PC-3 (cell line): ENCODE results near the gene TWIST2. TPM values are rescaled to one million over a fixed set of nuclear protein-coding genes. Genes with fewer than 3 reads are reported as not detected.
A peak's percentile ranks its signal among the peaks of the same experiment; 100 is the strongest.

Source experiments
- ATAC-seq: fragments of 200-7000 bp; cut with Tn5 transposase; 2 replicates; pipeline ENCODE4 v1.9.1; 2020; ENCODE audit warnings: mild to moderate bottlenecking, moderate library complexity
- BruUV-seq: library from RNA; stranded (reverse); fragments of 400-500 nt; replicated peaks from 2 replicates; lab custom pipeline; 2021; lab: Mats Ljungman, UMichigan
- CTCF ChIA-PET: fragments of 300-600 bp; sonication (Branson Sonifier 250); formaldehyde crosslinking; loops from one replicate; lab custom pipeline; 2022; ENCODE audit warnings: antibody characterized with exemption; lab: Charles Lee
- POLR2A ChIA-PET: fragments of 300-600 bp; sonication (Branson Sonifier 250); formaldehyde crosslinking; loops from one replicate; lab custom pipeline; 2022; ENCODE audit warnings: antibody characterized with exemption; ENCODE audit not compliant: unreplicated experiment; lab: Charles Lee
- DNase-seq: peaks from one replicate; pipeline ENCODE4 v3.0.0-alpha.2; 2015
- H2AFZ ChIP-seq: fragments of 300-600 bp; sonication (generic); 2 replicates; pipeline ENCODE4 v1.6.0; 2016; ENCODE audit warnings: antibody characterized with exemption, low read length
- H3F3A ChIP-seq: fragments of 300-600 bp; sonication (generic); one replicate; pipeline ENCODE4 v1.6.0; 2017; ENCODE audit warnings: antibody characterized with exemption, low read length, control low read depth, mild to moderate bottlenecking; ENCODE audit not compliant: unreplicated experiment
- H3K27ac ChIP-seq: fragments of 300-600 bp; sonication (generic); 2 replicates; pipeline ENCODE4 v1.5.1; 2016; ENCODE audit warnings: mild to moderate bottlenecking, low read length
- H3K27me3 ChIP-seq: fragments of 300-600 bp; sonication (generic); 2 replicates; pipeline ENCODE4 v1.6.1; 2016; ENCODE audit warnings: low read length, mixed read lengths
- H3K36me3 ChIP-seq: fragments of 300-600 bp; sonication (generic); 2 replicates; pipeline ENCODE4 v1.6.1; 2016; ENCODE audit warnings: low read depth, mixed run types, low read length, mixed read lengths
- H3K4me1 ChIP-seq: fragments of 300-600 bp; sonication (generic); 2 replicates; pipeline ENCODE4 v1.5.1; 2016; ENCODE audit warnings: low read length; ENCODE audit not compliant: insufficient read depth
- H3K4me2 ChIP-seq: fragments of 300-600 bp; sonication (generic); 2 replicates; pipeline ENCODE4 v1.6.0; 2016; ENCODE audit warnings: low read length
- H3K4me3 ChIP-seq: fragments of 300-600 bp; sonication (generic); 2 replicates; pipeline ENCODE4 v1.5.1; 2016; ENCODE audit warnings: mild to moderate bottlenecking, low read length, mixed read lengths
- H3K79me2 ChIP-seq: fragments of 300-600 bp; sonication (generic); 2 replicates; pipeline ENCODE4 v1.6.1; 2017; ENCODE audit warnings: low read length, mixed read lengths
- H3K9ac ChIP-seq: fragments of 300-600 bp; sonication (generic); 2 replicates; pipeline ENCODE4 v1.6.0; 2016; ENCODE audit warnings: mild to moderate bottlenecking, low read length
- H3K9me2 ChIP-seq: fragments of 300-600 bp; sonication (generic); replicated peaks from 2 replicates; pipeline ENCODE4 v1.6.1; 2016; ENCODE audit warnings: mixed run types, low read length, mixed read lengths
- H3K9me3 ChIP-seq: fragments of 300-600 bp; sonication (generic); 2 replicates; pipeline ENCODE4 v1.6.1; 2016; ENCODE audit warnings: low read length, mixed read lengths
- H4K20me1 ChIP-seq: fragments of 300-600 bp; sonication (generic); 2 replicates; pipeline ENCODE4 v1.6.1; 2016; ENCODE audit warnings: low read length, mixed read lengths
- EZH2 ChIP-seq: fragments of 300-600 bp; sonication (generic); IDR thresholded peaks from one replicate; pipeline ENCODE4 v1.6.1; 2017; ENCODE audit warnings: antibody characterized with exemption, mild to moderate bottlenecking, low read length; ENCODE audit not compliant: unreplicated experiment
- EZH2phosphoT487 ChIP-seq: fragments of 300-600 bp; sonication (generic); IDR thresholded peaks from 2 replicates; pipeline ENCODE4 v1.6.1; 2018; ENCODE audit warnings: mild to moderate bottlenecking, antibody characterized with exemption, low read length, borderline replicate concordance
- intact Hi-C: fragments of 100-400 bp; cut with micrococcal nuclease; formaldehyde crosslinking; loops from 2 replicates; pipeline ENCODE4 v1.9.0; 2023
- total RNA-seq: library from RNA; depleted of rRNA; stranded (reverse); fragments of >200 nt; gene quantifications from 2 replicates; pipeline ENCODE4 v1.2.3, GENCODE V29; 2014
- TF ChIP-seq, protein P1 (sequence below): fragments of 300-600 bp; sonication (generic); conservative IDR thresholded peaks from 2 replicates; pipeline ENCODE4 v1.5.1; 2017; ENCODE audit warnings: antibody characterized with exemption, low read depth, mild to moderate bottlenecking, low read length

TWIST2 gene
- total RNA-seq, 1 experiment from 2014 or later = 4.4 TPM

DNA sequence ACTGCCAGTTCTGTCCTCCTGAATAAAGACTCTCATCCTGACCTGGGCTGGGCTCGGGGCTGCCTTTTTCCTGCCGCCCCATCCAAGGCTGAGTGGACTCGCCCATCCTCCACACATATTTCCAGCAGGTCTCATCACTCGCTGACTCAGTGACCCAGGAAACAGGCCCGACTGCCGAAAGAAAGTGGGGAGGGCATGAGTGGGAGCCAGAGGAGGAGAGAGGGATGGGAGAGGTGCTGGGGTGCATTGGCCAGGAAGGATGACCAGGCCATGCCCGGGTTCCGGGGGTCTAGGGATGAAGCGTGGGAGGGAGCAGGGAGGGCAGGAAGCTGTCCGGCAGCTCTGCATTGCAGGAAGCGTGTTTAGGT, 66.7 kb downstream of the TWIST2 start:
- no peaks in the 10 kb centered on the region for H3K27me3 ChIP-seq
- POLR2A ChIA-PET = no interaction called here
- H3K4me2 ChIP-seq = peak overlapping the region; percentile 64
- ATAC-seq = peak; percentile 76
- CTCF ChIA-PET = no interaction called here
- TF ChIP-seq, protein P1, sequence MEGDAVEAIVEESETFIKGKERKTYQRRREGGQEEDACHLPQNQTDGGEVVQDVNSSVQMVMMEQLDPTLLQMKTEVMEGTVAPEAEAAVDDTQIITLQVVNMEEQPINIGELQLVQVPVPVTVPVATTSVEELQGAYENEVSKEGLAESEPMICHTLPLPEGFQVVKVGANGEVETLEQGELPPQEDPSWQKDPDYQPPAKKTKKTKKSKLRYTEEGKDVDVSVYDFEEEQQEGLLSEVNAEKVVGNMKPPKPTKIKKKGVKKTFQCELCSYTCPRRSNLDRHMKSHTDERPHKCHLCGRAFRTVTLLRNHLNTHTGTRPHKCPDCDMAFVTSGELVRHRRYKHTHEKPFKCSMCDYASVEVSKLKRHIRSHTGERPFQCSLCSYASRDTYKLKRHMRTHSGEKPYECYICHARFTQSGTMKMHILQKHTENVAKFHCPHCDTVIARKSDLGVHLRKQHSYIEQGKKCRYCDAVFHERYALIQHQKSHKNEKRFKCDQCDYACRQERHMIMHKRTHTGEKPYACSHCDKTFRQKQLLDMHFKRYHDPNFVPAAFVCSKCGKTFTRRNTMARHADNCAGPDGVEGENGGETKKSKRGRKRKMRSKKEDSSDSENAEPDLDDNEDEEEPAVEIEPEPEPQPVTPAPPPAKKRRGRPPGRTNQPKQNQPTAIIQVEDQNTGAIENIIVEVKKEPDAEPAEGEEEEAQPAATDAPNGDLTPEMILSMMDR = no peak
- TF ChIP-seq EZH2 = no peak
- no peak for TF ChIP-seq EZH2phosphoT487
- no TSS peak for BruUV-seq
- H2AFZ ChIP-seq = peak overlapping the region; percentile 78
- no peaks in the 10 kb centered on the region for H3K9me3 ChIP-seq
- H3K4me3 ChIP-seq = no peak overlapping the region
- no peaks in the 10 kb centered on the region for H3K36me3 ChIP-seq
- H3K79me2 ChIP-seq = no peaks in the 10 kb centered on the region
- peak; percentile 74 for DNase-seq
- peak overlapping the region; percentile 54 for H3K27ac ChIP-seq
- intact Hi-C loops = no loop called here
- H3F3A ChIP-seq = no peaks in the 10 kb centered on the region
- no peaks in the 10 kb centered on the region for H3K9me2 ChIP-seq
- peak overlapping the region; percentile 26; the same call in 1 of the 2 replicates for H3K9ac ChIP-seq
- no peaks in the 10 kb centered on the region for H4K20me1 ChIP-seq
- H3K4me1 ChIP-seq = peaks cover 32% of the 10 kb centered on the region

DNA sequence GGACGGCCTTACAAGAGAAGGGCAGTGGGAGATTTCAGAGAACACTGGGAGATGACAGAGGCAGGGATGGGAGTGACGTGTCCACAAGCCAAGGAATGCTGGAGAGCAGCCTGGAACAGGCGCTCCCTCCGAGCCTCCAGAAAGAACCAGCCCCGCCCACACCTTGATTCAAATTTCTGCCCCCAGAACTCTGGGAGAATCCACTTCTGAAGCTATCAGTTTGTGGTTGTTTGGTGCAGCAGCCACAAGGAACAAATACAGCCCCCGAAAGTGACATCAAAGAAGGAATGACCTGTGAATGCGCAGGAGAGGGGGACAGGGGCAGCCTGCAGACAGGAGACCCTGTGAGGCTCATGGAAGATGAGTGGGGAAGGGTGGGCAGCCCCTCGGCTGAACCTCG, 67.3 kb downstream of the TWIST2 start:
- no peak overlapping the region for H2AFZ ChIP-seq
- no peaks in the 10 kb centered on the region for H3K9me2 ChIP-seq
- H3K4me2 ChIP-seq = no peak overlapping the region

DNA sequence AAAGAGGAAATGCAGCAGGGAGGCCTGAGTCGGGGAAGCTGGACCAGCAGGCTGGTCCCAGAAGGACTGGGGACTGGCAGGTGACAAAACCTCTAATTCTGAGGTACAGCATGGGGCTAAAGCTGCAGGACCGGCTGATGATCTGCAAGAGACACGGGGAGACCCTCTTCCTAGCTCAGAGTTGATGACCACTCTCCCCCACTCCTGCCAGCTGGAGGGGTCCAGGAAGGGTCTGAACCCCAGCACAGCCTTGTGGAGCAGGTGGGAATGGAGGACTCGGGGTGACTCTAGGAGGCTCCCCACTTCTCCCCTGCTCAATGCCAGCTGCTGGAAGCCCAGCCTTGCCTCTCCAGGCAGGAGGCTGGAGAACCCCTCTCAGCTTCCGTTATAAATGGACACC, 67.7 kb downstream of the TWIST2 start:
- H3F3A ChIP-seq = no peaks in the 10 kb centered on the region
- H3K9me2 ChIP-seq = no peaks in the 10 kb centered on the region
- H3K27me3 ChIP-seq = no peaks in the 10 kb centered on the region
- H3K4me3 ChIP-seq = no peak overlapping the region
- H3K9me3 ChIP-seq = no peaks in the 10 kb centered on the region
- H3K36me3 ChIP-seq = no peaks in the 10 kb centered on the region
- no peak overlapping the region for H3K9ac ChIP-seq
- DNase-seq = no peak
- CTCF ChIA-PET = no interaction called here
- intact Hi-C loops = no loop called here
- H4K20me1 ChIP-seq = no peaks in the 10 kb centered on the region
- no peaks in the 10 kb centered on the region for H3K79me2 ChIP-seq
- no TSS peak for BruUV-seq
- H3K4me2 ChIP-seq = no peak overlapping the region
- no peak overlapping the region for H2AFZ ChIP-seq
- POLR2A ChIA-PET = no interaction called here
- no peak overlapping the region for H3K27ac ChIP-seq
- H3K4me1 ChIP-seq = peaks cover 29% of the 10 kb centered on the region
- no peak for ATAC-seq
- no peak for TF ChIP-seq EZH2
- TF ChIP-seq, protein P1 = no peak
- no peak for TF ChIP-seq EZH2phosphoT487

More for the DNA sequence above, 67.3 kb downstream of the TWIST2 start:
- Histone ChIP-seq H4K20me1 (no peaks in the 10 kb centered on the region), H3F3A (no peaks in the 10 kb centered on the region), H3K27me3 (no peaks in the 10 kb centered on the region), H3K4me1 (peaks cover 31% of the 10 kb centered on the region), H3K36me3 (no peaks in the 10 kb centered on the region), H3K27ac (peak overlapping the region; percentile 54; the same call in 1 of the 2 replicates), H3K9me3 (no peaks in the 10 kb centered on the region), H3K79me2 (no peaks in the 10 kb centered on the region), H3K9ac (no peak overlapping the region), H3K4me3 (no peak overlapping the region)
- ChIA-PET POLR2A (no interaction called here), CTCF (no interaction called here)
- intact Hi-C loops = no loop called here
- ATAC-seq (no peak), DNase-seq (no peak)
- TF ChIP-seq, protein P1 = no peak
- TF ChIP-seq EZH2 (no peak), EZH2phosphoT487 (no peak)
- BruUV-seq = no TSS peak
